HG02571 (cell line): ENCODE data around the gene ITGA1.

ENCODE experiments used
- ATAC-seq: cut with Tn5 transposase; IDR thresholded peaks from one replicate; pipeline ENCODE4 v1.9.1; 2021; ENCODE audit warnings: mild to moderate bottlenecking, moderate library complexity; ENCODE audit not compliant: unreplicated experiment

ITGA1 gene

DNA sequence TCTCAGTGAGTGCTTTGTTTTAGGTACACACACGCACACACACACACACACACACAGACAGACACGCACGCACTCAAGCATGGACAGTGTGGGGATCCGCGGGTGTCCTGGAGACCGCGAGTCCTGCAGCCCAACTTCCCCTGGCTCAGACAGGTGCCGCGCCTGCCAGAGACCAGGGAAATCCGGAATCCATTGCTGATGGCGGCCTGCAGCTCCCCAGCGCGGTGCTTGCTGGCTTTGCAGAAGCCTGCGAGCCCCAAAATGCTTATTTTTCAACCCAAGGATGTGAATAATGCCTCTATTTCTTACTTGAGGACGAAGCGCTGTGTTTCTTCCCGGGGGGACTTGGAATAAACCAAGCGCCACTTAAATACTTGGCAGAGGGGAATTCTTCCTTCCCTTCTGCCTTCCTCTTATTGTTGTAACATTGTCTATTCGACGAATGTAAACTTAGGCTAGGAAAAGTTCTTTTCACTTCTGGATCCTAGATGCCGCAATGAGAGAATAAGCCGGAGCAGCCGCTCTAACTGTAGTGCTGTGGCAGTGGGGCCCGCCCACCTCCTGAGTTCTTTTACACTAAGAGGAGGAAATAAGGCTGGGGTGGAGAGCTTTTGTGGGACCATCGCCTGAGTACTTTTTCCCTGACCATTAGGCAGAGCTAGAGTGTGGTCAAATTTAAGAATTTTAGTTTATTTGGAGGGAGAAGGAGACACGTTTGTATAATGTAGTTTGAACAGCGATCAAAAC lies 202.2 kb downstream of the ITGA1 start:
- ATAC-seq: peak; percentile 22

DNA sequence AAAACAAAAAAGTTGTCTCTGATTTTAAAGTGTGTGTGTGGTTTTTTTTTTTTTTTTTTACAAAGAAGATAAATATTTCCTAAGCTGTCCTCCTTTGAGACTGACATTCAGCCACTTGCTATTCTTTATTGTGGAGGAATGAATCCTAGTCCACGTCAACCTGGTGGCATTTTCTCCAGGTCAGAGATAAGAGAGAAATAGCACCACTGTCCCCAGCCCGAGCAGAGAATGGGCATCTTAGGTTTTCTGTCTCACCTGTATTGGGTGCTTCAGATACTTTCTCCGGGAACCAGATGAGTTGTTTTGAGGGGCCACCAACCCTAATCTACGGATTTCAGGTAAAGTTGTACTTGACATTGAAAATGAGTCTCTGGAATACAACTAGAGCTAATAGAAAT lies 202.8 kb downstream of the ITGA1 start:
- ATAC-seq: no peak

DNA sequence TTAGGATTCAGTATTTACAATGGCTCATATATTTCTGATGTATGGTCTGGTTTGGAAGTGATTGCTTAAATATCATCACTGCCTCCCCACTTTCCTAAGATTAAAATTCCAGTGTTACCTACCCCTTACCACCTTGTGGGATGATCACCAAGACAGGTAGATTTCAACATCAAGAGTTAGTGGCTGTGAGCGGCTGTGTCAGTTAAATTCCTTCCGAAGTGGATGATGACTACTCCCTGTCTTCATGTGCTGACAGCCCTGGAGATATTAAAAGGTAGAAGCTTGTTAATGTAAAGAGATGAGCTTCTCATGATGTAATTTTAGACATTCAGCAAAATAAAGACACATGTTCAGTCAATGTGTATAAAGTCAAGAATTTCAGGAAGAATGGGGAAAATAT lies 205.7 kb downstream of the ITGA1 start:
- ATAC-seq: no peak

DNA sequence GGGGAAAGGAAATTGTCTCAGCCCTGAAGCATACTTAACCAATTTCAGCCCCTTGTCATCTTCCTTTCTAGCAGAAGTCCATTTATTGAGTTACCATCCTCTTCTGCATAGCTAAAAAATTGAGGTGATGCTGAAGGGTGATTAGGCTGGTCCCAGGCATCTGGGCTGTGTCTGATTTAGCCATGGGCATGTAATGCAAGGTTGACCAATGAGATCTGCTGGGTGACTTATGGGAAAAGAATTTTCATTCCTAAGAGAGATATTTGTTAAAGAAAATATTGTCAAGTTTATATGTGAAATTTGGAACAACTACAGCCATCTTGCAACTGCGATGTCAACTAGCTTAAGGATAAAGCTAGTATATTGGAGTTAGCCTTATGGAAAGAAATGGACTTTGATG lies 206.6 kb downstream of the ITGA1 start:
- ATAC-seq: no peak

DNA sequence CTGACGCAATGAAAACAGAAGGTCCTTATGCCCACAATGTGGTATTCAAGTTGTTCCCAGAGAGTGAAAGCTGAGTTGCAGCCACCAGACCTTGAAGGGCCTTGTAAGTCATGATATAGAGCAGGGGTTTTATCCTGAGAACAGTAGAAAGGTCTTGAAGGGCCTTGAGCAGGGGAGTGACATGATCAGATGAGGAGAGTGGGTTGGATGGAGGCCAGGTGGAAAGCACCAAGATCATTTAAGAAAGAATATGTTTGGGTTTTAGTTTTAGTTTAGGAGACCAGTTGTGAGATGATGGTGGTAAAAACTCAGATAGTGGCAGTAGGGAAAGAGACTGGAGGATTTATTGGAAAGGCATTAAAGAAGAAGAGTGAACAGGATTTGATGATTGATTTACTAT lies 207.4 kb downstream of the ITGA1 start:
- ATAC-seq: no peak

DNA sequence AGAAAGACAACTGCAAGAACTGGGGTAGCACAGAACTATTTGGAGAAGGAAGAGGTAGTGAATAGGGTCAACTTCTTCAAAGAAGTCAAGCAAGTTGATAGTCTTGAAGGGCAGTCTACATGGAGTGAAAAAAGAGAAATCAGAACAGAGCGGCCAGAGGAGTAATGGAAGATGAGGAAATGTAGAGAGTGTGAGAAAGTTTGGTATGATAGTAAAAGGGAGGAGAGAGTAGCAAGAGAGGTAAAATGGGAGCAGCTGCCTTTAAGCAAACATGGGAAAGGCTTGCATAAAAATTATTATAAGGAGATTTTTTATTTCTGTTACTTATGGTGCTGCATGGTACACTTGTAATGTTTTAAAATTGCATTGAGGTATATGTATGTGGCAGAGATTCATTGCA lies 208.2 kb downstream of the ITGA1 start:
- no peak for ATAC-seq

DNA sequence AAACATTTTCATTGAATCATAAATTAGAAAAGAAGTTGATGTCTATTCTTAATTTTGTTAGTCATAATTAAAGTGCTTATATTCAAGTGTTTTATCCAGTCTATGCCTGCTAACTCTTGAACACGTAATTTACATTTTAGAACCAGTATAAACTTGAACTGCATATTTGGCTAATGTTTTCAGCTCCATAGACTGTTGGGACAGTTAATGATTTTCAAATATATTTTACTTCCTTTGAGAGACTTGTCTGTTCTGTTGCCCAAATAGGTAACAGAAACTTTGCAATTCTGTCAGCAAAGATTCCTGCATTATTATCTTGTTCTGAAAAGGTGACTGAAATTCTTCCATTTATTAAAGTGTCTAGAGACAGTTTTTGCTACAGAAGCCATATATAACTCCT lies 209.3 kb downstream of the ITGA1 start:
- ATAC-seq: no peak

DNA sequence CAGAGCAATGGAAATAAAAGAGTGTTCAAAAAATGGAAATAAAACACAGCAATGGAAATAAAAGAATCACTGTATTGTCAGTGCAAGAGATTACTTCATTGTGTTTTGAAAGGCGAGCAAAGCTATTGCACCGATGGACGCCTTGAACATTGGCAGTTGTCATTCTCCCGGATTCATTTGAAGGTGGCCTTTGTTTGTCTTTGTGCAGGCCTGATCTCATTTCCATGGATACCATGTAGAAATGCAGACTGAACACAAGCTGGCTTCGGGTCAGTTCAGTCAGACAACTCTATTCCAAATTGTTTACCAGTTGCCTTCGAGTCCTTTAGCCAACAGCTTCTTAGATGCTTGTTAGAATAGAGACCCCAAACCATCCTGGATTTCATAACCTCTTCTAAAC lies 209.7 kb downstream of the ITGA1 start:
- ATAC-seq: no peak

DNA sequence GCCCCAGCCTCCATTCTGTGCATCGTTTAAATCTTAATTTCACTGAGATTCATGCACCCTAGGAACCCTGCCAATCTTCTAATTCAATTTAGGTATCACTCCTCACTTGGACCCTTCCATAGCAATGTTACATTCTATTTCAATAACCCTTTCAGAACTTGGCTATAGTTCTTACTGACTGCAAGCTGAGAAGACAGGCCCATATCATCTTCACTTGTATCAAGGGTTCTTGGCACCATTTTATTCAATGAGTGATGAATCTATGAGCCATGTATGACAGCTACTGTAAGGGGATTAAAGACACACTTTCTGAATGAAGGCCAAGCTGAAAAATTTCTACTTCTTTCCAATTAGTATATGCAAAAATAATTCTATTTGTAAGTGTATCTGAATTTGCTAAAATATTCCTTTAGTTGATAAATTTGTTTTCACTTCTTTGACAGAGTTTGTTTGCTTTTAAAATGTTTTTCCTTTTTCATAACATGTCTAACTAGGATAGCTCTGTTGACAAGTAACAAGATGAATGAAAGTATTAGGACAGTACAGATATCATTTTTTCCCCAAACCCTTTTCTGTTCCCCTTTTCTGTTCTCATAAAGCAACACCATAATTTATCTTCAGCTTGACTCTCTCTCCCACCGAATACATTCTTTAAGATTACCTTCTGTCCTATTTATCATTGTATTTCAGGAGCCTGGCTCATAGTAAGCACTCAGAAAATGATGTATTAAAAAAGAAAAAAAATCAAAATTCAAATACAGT lies 211.0 kb downstream of the ITGA1 start:
- no peak for ATAC-seq

DNA sequence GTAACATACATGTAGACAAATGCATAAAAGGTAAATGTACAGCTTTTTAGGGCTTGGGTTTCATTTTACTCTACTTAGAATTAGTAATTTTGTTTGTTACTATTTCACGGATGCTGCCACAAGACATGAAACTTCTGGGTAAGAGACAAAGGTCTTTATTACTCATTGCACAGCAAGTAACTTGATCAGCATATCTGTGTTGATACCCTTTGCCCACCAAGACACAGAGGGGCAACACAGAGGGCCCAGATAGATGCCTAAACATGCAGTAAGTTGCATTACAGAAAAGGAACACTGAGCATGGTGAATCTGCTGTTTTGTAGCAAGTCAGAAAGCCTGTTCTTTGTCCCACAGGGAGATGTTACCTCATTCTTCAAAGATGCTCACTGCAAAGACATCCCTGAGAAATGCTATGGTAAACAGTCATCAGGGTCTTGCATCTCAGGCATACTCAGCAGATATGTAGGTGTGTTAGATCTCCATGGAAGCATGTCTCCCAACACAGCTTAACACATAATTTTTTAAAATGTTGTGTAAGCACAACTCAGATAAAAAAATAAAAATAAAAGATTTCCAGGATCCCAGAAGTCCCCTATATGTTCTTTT lies 211.7 kb downstream of the ITGA1 start:
- no peak for ATAC-seq

DNA sequence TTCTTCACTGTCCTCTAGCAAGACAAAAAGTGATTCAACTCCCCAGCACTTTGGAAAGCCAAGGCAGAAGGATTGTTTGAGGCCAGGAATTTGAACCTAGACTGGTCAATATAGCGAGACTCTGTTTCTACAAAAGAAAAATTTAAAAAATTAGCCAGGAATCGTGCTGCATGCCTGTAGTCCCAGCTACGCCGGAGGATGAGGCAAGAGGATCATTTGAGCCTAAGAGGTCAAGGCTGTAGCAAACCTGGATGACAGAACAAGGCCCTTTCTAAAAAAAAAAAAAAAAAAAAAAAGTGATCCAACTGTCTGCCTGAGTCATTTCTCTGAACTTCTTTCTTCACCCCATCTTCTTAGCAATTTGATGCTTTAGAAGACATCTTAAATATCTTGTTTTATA lies 213.8 kb downstream of the ITGA1 start:
- ATAC-seq: no peak

DNA sequence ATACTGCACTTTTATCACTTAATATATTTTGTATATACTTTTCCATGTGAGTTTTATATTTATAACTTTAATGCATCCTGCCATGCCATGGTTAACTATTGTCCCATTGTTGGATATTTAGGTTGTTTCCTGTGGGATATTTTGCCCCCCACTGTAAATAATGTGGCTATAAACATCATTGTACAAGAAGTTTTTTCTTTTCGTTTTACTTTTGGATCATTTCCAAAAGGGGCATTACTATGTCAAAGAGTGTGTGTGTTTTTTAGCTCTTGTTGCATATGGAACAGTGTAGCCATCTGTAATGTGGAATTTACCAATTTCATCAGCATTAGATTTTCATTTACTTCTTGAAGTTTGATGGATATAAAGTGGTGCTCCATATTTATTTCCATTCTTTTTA lies 214.8 kb downstream of the ITGA1 start:
- ATAC-seq: no peak

DNA sequence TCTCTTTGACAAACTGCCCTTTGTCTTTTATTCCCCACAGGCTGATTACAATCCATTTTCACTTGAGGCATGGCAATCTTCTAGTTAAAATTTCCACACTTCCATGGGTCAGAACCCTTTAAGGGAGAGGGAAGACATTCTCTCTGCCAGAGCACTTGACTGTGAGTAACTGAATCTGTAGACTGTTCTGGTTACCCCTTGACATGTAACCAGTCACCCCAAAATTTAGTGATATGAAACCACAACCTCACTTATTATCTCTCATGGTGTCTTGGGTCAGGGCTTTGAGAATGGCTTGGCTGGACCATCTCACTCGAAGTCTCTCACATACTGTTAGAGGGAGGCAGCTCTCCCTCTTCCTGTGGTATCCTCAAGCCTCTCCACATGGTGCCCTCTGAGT lies 215.4 kb downstream of the ITGA1 start:
- no peak for ATAC-seq

DNA sequence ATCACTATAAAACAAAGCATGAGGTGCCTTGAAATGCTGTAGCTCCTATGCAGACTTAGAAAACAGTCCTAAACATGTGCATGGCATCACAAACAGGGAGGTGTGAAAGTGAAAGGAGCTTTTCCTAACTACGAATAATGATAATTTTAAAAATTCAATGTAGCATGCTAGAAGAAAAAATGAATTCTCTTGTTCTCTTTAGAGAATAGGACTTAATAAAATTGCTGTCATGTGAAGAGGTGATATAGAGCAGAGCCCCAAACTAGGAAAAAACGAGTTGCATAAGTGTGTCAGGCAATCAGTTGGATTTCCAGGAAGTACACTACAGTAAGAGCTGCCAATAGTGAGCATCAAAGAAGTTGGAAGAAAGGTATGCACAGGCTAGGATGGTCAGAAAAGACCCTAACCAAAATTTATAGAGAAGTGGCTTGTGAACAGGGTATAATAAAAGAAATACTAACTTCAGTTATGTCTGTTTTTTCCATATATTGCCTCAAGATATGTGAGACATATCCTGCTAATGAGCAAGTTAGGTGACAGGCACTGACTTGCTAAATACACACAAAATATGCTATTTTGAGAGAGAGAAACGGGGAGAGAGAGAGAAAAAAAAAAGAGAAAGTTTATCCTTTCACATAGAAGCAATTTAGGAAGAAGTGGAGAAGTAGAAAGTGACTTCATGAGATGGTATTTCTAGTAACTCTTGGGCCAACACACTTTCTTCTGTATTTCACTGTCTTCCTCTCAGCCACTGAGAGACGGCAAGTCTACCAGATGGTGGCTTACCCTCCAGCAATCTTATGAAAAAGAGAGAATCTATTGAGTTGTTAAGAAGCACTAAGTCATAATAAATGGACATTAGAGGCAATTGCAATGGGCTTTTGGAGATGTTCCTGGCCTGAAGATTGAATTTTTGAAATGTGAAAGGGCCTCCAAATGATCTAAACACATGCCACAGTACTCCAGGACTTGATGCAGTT lies 219.5 kb downstream of the ITGA1 start:
- no peak for ATAC-seq

DNA sequence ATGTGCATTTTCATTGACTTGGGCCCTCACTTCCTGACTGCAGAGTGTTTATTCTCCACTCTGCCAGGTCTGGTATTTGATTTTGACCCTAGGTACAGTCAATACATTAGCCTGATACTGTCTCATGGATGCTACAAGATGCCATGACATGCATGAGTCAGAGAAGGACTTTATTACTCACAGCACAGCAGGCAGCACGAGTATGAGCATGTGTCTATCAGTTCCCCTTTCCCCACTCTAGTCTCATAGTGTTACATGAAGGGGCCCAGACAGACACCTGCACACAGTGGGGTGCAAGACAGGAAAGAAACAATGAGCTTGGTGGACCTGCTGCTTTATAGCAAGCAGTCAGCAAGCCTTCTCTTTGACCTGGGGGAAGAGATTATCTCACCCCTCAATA lies 221.0 kb downstream of the ITGA1 start:
- peak; percentile 91 for ATAC-seq
